GM10266 (cell line): ENCODE results near the gene DSTYK.

Source experiments
- DNase-seq: peaks from one replicate; pipeline ENCODE4 v3.0.0; 2012; ENCODE audit errors: extremely low spot score
- TF ChIP-seq, protein P1 (sequence below): IDR thresholded peaks from 2 replicates; pipeline ENCODE4 v1.5.1; 2012; ENCODE audit warnings: mild to moderate bottlenecking, low read depth; ENCODE audit not compliant: control insufficient read depth, insufficient read depth; ENCODE audit errors: missing control alignments

Gene DSTYK

DNA sequence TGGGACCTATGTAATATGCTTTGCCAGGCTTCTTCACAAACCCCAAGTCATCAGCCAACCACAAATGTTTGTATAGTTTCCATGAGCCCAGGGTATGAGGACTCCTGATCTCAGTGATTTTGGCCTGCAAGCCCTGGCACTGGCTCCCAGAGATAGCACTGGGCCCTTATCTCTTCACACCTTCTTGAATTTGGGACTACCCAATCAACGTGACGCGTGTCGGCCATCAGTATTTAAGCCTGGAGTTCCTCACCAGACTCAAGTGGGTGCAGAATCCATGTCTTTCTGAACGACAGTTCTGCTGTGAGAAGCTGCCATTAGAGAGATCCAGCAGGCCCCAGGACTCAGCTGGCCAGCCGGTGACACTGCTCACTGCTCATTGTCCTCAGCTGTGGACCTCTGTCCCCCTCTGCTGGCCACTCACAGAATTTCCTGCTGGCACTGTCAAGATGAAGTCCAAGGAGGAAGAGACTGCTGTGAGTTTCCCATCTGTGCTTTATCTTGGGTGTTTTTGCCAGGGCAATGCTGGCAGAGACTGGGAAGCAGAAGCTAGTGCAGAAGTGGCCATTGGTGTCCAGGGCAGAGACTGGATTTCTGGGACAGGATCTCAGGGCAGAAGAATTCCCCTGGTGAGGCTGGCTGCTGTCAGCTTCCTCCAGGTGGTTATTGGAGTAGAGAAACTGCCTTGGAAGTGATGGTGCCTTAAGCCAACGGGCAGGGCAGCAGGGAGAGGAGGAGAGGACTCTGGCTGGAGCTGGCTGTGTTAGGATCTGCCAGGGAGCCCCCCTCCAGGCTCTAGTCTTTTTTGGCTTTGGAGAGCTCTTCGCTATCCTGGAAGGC is 44.7 kb upstream of the DSTYK start:
- peak; percentile 83 for DNase-seq
- TF ChIP-seq, protein P1, sequence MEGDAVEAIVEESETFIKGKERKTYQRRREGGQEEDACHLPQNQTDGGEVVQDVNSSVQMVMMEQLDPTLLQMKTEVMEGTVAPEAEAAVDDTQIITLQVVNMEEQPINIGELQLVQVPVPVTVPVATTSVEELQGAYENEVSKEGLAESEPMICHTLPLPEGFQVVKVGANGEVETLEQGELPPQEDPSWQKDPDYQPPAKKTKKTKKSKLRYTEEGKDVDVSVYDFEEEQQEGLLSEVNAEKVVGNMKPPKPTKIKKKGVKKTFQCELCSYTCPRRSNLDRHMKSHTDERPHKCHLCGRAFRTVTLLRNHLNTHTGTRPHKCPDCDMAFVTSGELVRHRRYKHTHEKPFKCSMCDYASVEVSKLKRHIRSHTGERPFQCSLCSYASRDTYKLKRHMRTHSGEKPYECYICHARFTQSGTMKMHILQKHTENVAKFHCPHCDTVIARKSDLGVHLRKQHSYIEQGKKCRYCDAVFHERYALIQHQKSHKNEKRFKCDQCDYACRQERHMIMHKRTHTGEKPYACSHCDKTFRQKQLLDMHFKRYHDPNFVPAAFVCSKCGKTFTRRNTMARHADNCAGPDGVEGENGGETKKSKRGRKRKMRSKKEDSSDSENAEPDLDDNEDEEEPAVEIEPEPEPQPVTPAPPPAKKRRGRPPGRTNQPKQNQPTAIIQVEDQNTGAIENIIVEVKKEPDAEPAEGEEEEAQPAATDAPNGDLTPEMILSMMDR = peak; percentile 93

DNA sequence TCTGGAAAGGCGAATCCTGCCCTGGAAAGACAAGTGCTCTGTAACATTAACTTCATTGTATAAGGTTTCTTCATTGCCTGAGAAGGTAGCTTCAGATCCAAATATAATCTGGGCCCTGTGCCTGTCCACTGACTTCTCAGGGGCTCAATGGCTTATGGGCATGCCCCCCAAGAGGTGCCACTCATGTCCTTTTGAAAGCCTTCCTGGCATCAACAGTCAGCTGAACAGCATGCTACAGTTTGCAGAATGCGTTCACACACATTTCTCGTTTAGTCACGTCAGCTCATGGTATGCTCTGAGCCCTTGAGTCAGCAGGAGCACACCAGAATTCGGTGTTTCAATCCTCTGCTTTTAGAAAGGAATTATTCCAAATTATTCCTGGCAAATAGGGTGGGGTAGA is 40.1 kb upstream of the DSTYK start:
- no peak for DNase-seq
- TF ChIP-seq, protein P1 = no peak

DNA sequence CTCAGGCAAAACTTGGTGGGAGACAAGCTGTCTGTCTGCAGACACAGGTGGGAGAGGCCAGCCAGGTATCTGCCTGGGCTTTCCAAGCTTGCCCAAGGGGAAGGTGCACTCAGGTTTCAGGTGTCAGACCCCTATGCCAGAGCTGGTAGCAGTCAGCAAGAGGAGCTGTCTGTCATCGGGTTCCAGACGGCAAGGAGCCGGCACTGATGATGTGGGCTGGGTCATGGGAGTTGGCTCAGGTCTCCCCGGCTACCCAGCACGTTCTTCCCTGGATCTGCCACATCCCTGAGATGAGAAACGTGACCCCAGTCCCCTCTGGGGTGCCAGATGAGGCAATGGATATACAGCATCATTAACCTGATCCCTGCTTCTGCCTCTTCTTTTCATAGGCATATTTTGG is 39.2 kb upstream of the DSTYK start:
- DNase-seq = no peak

DNA sequence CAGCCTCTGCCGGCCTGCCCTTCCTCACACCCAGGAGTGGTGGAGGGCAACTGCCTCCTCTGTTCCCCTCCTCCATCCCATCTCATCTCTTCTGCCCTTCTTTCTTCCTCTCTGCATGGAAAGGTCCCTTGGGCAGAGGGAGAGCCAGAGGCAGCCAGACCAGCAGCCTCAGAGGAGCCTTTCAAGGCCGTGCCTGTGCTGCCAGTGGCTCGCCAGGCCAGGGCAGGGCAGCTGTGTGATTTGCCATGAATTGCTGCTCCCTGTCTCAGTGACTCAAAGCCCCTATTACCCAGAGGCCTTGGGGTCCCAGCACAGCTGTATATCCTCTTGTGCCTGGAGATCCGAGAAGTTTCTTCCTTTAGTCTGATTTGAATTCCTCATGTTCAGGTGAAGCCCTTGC is 38.1 kb upstream of the DSTYK start:
- no peak for DNase-seq
- TF ChIP-seq, protein P1 = no peak

More for the DNA sequence above, 39.2 kb upstream of the DSTYK start:
- TF ChIP-seq, protein P1 = no peak

DNA sequence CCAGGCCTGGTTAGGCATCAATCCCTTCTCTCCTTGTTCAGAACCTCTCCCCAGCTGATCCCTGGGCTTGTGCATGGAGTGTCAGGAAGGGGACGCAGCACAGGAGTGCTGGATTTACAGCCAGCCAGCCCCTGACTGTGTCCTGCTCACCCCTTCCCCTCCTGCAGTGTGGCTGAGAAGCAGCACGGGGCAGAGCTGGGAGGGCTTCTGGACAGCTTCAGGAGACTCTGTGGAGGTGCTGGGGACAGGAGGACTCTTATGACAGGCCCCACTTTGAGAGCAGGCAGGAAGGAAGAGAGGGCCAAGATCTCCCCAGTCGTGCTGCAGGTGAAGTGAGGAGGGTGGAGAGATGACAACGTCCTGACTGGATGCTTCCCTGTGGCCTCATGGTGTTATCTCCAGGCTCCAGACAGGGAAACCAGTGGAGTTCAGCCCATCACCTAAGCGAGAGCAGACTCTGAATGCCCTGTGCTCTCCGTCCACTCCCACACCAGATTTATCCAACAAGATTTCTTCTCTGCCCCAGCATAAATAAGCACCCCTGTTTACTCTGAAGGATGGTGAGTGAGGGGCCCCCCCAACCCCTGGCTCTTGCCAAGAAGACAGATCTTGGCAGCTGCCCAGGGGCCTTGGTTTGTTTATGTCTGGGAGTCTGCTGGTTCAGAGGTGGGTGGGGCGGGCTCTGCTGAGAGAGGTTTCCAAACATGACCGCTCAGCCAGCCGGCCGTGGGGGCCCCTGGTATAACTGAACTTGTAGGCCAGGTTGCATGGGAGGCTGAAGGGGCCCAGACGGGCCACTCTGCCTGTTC is 37.5 kb upstream of the DSTYK start:
- TF ChIP-seq, protein P1 = no peak
- no peak for DNase-seq

DNA sequence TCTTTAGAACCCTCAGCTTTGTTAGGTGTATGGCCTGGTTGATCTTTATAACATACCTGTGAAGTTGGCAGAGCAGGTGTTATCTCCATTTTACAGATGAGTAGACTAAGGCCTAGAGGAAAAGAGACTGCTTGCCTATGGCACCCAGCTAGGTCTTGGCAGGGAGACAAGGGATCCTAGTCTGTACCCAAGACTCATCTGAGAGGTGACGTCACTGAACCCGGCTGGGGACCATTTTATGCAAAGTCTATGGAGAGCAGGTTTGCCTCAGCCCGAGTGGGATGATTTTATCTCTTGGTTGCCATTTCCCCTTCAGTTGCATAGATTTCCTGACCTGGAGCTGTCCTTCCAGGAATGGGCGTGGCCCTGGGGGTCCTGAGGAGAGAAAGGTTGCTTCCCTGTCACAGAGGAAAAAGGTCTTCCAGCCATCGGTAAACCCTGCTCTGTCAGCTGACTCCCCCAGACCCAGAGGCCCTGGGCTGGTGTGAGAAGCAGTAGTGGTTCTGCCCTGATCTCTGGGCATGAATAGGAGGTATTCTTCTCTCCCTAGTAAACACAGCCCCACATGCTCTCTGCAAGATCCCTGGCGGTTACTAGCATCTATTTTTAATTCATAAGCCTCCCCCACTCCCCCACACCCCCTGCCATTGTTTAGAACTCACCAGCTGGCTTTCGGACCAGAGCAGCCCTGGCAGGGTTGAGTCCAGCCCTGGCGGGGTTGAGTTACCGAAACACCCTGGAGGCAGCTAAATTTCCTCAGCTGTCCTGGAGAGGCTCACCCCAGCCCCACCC is 35.8 kb upstream of the DSTYK start:
- TF ChIP-seq, protein P1 = no peak
- DNase-seq = no peak
